Right lobe of liver (tissue), 4 donors: ENCODE results near the gene SLC26A11.

Experiments
- POLR2A ChIP-seq: fragments of 450-650 bp; IDR thresholded peaks from one replicate; pipeline ENCODE4 v1.6.1; 2017; ENCODE audit warnings: antibody characterized with exemption, mild to moderate bottlenecking
- TF ChIP-seq, protein P1 (sequence below), 4 donors: fragments of 200-600 bp in 3 of 4; fragments of 450-650 bp in 1 of 4; IDR thresholded peaks; one replicate each; pipeline versions ENCODE4 v1.5.1 to v1.8.0; 2016 to 2022; ENCODE audit warnings: antibody characterized with exemption in 4 of 4, mild to moderate bottlenecking in 2 of 4
- donor health status: DM: no; HTN: no; CAD: no.
- donor health status: DM: no; HTN: no; CAD: no.
- donor health status: DM: no; HTN: yes; CAD: no.

DNA sequence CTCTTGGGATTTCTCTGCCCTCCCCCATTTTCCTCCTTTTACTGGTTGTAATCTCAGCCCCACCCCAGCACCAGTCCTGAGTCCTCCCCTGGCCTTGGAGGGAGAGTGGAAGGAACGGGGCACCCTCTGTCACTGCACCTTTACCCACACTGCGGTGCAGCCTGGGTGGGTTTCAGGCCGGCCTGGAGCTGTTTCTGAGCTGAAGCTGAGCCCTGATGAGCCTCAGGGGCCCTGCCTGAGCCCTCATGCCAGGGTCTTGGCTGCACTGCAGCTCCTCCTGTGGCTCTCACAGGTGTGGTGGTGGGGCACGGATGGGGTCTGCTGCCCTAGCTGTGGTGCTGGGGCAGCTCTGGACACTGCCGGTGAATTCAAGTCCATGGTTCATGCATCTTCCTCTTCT is 74.9 kb downstream of the SLC26A11 start:
- no peak for TF ChIP-seq POLR2A
- TF ChIP-seq, protein P1, sequence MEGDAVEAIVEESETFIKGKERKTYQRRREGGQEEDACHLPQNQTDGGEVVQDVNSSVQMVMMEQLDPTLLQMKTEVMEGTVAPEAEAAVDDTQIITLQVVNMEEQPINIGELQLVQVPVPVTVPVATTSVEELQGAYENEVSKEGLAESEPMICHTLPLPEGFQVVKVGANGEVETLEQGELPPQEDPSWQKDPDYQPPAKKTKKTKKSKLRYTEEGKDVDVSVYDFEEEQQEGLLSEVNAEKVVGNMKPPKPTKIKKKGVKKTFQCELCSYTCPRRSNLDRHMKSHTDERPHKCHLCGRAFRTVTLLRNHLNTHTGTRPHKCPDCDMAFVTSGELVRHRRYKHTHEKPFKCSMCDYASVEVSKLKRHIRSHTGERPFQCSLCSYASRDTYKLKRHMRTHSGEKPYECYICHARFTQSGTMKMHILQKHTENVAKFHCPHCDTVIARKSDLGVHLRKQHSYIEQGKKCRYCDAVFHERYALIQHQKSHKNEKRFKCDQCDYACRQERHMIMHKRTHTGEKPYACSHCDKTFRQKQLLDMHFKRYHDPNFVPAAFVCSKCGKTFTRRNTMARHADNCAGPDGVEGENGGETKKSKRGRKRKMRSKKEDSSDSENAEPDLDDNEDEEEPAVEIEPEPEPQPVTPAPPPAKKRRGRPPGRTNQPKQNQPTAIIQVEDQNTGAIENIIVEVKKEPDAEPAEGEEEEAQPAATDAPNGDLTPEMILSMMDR (IDR thresholded peaks at IDR 0.05) = no peak
